NOMO-1 (cell line): Measurements from ENCODE around the gene KNOP1.
"Not testable (repeated sequence)": the region's sequence is repeated elsewhere in the genome, so short reads cannot be mapped to it uniquely, and the experiment has no call there.

Source experiments
- DNase-seq, 2 experiments: peaks; one replicate each; lab custom pipeline; 2025; ENCODE audit not compliant: unreplicated experiment in 2 of 2; lab: John Stamatoyannopoulos, UW

Gene KNOP1

GRCh38 chr16:19688396-19689024 is 29.5 kb downstream of the KNOP1 start:
- DNase-seq = no peak

GRCh38 chr16:19687279-19687678 is 30.7 kb downstream of the KNOP1 start:
- DNase-seq = no peak

GRCh38 chr16:19685176-19685575 is 32.9 kb downstream of the KNOP1 start:
- no peak for DNase-seq

- DNase-seq = no peak
Measured at GRCh38 chr16:19683453-19684236, 34.4 kb downstream of the KNOP1 start.

GRCh38 chr16:19681637-19682036 is 36.4 kb downstream of the KNOP1 start:
- no peak for DNase-seq

GRCh38 chr16:19680881-19681340 is 37.1 kb downstream of the KNOP1 start:
- no peak for DNase-seq

GRCh38 chr16:19679281-19679680 is 38.7 kb downstream of the KNOP1 start:
- not testable (repeated sequence) for DNase-seq

GRCh38 chr16:19678804-19679203 is 39.2 kb downstream of the KNOP1 start:
- no peak for DNase-seq

GRCh38 chr16:19677402-19677801 is 40.6 kb downstream of the KNOP1 start:
- no peak for DNase-seq

- DNase-seq = no peak
Measured at GRCh38 chr16:19674485-19674884, 43.5 kb downstream of the KNOP1 start.

GRCh38 chr16:19672378-19672777 is 45.6 kb downstream of the KNOP1 start:
- no peak for DNase-seq

- DNase-seq = no peak
Measured at GRCh38 chr16:19666477-19666876, 51.5 kb downstream of the KNOP1 start.

GRCh38 chr16:19665313-19665712 is 52.7 kb downstream of the KNOP1 start:
- DNase-seq = not testable (repeated sequence)

GRCh38 chr16:19664166-19664565 is 53.9 kb downstream of the KNOP1 start:
- no peak for DNase-seq

GRCh38 chr16:19662351-19662750 is 55.7 kb downstream of the KNOP1 start:
- no peak for DNase-seq

- no peak for DNase-seq
Measured at GRCh38 chr16:19660432-19660831, 57.6 kb downstream of the KNOP1 start.

GRCh38 chr16:19659554-19659953 is 58.5 kb downstream of the KNOP1 start:
- DNase-seq = no peak

GRCh38 chr16:19657831-19658230 is 60.2 kb downstream of the KNOP1 start:
- no peak for DNase-seq

GRCh38 chr16:19655242-19655777 is 62.7 kb downstream of the KNOP1 start:
- DNase-seq = no peak

- no peak for DNase-seq
Measured at GRCh38 chr16:19654147-19654546, 63.9 kb downstream of the KNOP1 start.
